ENCODE results near the gene ZNF570.

Gene ZNF570

DNA sequence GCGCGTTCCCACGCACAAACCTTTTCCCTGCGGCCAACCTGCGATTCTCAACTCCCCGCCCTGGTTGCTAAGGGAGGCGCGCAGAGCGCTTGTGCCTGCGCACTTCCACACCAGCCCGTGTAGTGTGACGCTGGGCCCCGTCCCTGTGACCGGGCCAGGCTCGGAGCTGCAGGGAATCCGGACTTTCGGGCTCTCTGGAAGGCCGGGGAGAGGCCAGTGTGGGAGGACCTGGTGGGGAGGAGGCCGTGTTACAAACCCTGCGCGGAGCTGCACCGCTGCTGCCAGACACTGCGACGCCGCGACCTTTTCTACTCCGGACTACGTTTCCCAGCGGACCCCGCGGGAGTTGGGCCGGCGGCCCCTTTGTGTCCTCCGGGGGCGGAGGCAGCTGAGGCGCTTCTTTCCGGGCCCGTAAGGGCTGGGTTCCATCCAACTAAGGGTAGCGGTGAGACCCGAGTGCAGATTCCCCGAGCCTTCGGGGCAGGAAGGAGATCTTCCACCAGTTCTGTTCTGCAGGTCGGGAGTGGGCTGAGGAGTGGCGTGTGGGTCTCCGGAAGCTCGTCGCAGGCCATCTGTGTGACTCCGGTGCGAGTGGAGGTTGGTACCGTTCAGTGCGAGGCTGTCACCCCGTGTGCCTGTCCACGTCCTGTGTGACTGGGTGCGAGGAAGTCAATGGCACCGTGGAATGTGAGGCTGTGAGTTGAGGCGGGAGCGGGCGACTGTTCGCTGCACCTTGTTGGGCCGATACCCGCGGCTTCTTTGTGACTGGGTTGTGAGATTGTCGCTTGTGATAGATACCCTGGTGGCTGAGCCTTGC, at the start of gene ZNF570:
TSS of gene ZNF570 (plus strand) at position 396 of the 817 bp plus-strand sequence. CDS start 999 bp downstream, outside the sequence.
- peak; percentile 66 to 82 (median 72) for DNase-seq

DNA sequence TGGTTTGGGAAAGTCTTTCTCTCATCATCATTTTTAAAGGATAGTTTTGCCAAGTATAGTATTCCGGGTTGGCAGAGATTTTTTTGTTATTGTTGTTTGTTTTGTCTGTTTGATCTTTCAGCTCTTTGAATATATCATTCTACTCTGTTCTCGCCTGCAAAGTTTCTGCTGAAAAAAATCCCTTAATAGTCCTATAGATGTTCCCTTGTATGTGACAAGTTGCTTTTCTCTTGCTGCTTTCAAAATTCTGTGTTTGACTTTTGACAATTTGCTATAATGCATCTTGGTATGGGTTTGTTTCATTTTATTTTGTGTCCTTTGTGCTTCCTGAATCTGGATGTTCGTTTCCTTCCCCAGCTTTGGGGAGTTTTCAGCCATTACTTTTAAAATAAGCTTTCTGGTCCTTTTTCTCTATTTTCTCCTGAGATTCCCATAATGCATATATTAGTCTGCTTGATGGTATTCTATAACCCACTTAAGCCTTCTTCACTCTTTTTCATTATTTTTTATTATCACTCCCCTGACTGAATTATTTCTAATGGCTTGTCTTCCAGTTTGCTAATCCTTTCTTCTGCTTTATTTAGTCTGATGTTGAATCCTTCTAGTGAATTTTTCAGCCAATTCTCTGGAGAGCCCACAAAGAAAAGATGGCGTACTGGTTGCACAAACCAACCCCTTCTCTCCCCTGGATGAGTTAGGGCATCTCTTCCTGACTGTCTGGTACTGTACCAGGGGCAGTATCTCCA, 16.5 kb upstream of the ZNF570 start:
- DNase-seq, result no peak

- no peak for DNase-seq
These were observed 2.8 kb upstream of the ZNF570 start for GRCh38 chr19:37466277-37466797.

- DNase-seq, result peak; percentile 67 to 80 (median 74)
These were observed 2.2 kb upstream of the ZNF570 start, which contains the start of gene ZNF569 for GRCh38 chr19:37466798-37467607. Gene ZNF569 (minus strand): TSS chr19:37467444. CDS start chr19:37444921, 22,523 bp downstream.

GRCh38 chr19:37467608-37468090, 1.5 kb upstream of the ZNF570 start:
- DNase-seq, result no peak

GRCh38 chr19:37470216-37470615, 1.1 kb downstream of the ZNF570 start:
- DNase-seq, result no peak

DNA sequence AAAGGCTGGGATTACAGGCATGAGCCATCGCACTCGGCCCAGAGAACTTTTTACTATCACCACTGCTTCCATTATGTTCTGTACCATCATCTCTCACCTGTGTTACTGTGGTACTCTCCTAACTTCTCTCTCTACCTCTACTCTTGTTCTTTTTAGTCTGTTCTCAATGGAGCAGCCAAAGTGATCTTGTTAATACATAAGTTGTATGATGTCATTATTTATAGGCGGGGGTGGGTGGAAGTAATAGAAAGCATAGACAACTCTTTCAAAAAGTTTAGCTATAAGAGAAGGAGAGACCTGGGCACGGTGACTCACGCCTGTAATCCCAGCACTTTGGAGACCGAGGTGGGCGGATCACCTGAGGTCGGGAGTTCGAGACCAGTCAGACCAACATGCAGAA, 3.0 kb downstream of the ZNF570 start:
- DNase-seq, result no peak

- DNase-seq, result no peak
These were observed 15.4 kb downstream of the ZNF570 start for GRCh38 chr19:37484406-37485168.

DNA sequence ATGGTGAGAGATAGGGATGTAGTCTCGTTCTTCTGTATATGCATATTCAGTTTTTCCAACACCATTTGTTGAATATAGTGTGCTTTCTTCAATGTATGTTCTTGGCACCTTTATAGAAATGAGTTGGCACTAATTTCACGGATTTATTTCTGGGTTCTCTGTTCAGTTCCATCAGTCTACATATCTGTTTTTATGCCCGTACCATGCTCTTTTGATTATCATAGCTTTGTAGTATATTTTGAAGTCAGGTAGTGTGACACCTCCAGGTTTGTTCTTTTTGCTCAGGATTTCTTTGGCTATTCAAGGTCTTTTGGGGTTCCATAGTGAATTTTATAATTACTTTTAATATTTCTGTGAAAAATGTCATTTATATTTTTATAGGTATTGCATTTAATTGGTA, 23.1 kb downstream of the ZNF570 start:
- DNase-seq, result no peak

DNA sequence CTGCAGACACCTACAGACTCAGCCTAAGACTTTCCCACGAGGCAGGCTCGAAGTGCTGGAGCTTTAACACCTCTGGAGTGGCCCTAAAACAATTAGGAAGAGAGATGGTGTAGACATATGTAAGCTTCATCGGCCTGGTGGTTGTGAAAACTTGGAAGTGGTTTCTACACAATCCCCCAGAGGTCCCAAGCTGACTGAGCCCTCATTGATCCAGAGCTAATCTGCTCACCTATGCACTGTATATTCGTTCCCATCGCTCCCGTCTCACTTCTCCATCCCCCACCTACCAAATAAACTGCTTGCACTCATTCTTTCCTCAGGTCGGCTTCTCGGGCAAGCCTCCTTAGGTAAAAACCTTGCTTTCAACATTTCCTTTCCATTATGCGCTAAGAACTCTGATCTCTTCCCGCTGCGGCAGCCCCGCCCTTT, 36.8 kb downstream of the ZNF570 start:
- no peak for DNase-seq

- DNase-seq, result peak; percentile 46 to 74 (median 56)
These were observed 37.4 kb downstream of the ZNF570 start, which contains the start of gene ZNF793 for GRCh38 chr19:37506387-37507166. Gene ZNF793 (plus strand): TSS chr19:37506939. CDS start chr19:37523440, 16,501 bp downstream.

- DNase-seq, result no peak
These were observed 38.0 kb downstream of the ZNF570 start for GRCh38 chr19:37507167-37507464.

- no peak for DNase-seq
These were observed 42.0 kb downstream of the ZNF570 start for GRCh38 chr19:37511186-37511585.

- DNase-seq, result no peak
These were observed 42.7 kb downstream of the ZNF570 start for GRCh38 chr19:37511821-37512220.

DNA sequence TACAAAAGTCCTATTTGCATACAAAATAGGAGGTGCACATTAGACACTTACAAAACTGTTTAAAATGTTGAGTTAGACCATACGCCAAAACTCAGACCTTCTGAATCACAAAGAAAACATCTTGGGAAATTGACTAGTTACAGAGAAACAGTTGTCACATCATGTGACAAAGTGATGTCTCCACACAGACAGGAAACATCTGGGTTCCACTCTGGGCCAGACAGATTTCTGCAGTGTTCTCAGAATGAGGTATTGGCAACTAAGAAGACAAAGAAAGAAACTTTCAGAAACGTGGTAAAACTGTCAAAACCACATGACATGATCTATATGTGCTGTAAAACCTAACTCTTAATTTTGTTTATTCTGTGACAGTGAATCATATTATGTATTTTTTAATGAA, 44.2 kb downstream of the ZNF570 start:
- no peak for DNase-seq

GRCh38 chr19:37519890-37520289, 50.7 kb downstream of the ZNF570 start:
- DNase-seq, result no peak

GRCh38 chr19:37537391-37537947, 68.3 kb downstream of the ZNF570 start:
- no peak for DNase-seq
